IMR-90 (cell line): ENCODE results near the gene USP32. TPM values are rescaled to one million over a fixed set of nuclear protein-coding genes. Genes with fewer than 3 reads are reported as not detected.

Experiments used
- ATAC-seq: fragments of 200-7000 bp; cut with Tn5 transposase; 2 replicates; pipeline ENCODE4 v1.9.1; 2020; ENCODE audit warnings: low read depth, mild to moderate bottlenecking, moderate library complexity
- BruUV-seq: library from RNA; stranded (reverse); fragments of 400-500 nt; replicated peaks from 2 replicates; lab custom pipeline; 2021; lab: Mats Ljungman, UMichigan
- CTCF ChIA-PET: fragments of 300-600 bp; formaldehyde crosslinking; extraction: SDS; loops from one replicate; lab custom pipeline; 2021; ENCODE audit warnings: antibody characterized with exemption; lab: Yijun Ruan, JAX
- POLR2A ChIA-PET: fragments of 300-600 bp; sonication (Branson Sonifier 250); formaldehyde crosslinking; loops from one replicate; lab custom pipeline; 2022; ENCODE audit warnings: antibody characterized with exemption; ENCODE audit not compliant: unreplicated experiment; lab: Charles Lee
- DNase-seq: peaks from one replicate; pipeline ENCODE4 v3.0.0; 2013
- H2AFZ ChIP-seq: replicated peaks from 2 replicates; pipeline ENCODE3; 2013; ENCODE audit warnings: low read length, mild to moderate bottlenecking; ENCODE audit not compliant: poor library complexity
- H2AK5ac ChIP-seq: 2 replicates; pipeline ENCODE4 v1.6.1; 2013; ENCODE audit warnings: low read depth, low read length, inconsistent platforms
- H2AK9ac ChIP-seq: replicated peaks from 2 replicates; pipeline ENCODE3; 2013; ENCODE audit warnings: mild to moderate bottlenecking, low read depth, low read length, moderate library complexity; ENCODE audit not compliant: poor library complexity
- H2BK120ac ChIP-seq: 2 replicates; pipeline ENCODE4 v1.6.1; 2013; ENCODE audit warnings: low read depth, low read length, inconsistent platforms
- H2BK15ac ChIP-seq: 3 replicates; pipeline ENCODE4 v1.6.1; 2013; ENCODE audit warnings: low read depth, low read length, inconsistent platforms
- H2BK20ac ChIP-seq: 2 replicates; pipeline ENCODE4 v1.6.1; 2013; ENCODE audit warnings: low read depth, mild to moderate bottlenecking, inconsistent platforms, low read length, moderate library complexity
- H2BK5ac ChIP-seq: 2 replicates; pipeline ENCODE4 v1.6.1; 2013; ENCODE audit warnings: mild to moderate bottlenecking, low read depth, low read length, inconsistent platforms; ENCODE audit not compliant: poor library complexity, severe bottlenecking
- H3K14ac ChIP-seq: replicated peaks from 2 replicates; pipeline ENCODE4 v1.6.1; 2013; ENCODE audit warnings: low read depth, low read length, inconsistent platforms
- H3K18ac ChIP-seq: 2 replicates; pipeline ENCODE4 v1.6.1; 2013; ENCODE audit warnings: low read depth, low read length, control low read depth
- H3K23ac ChIP-seq: 2 replicates; pipeline ENCODE4 v1.6.1; 2013; ENCODE audit warnings: low read depth, low read length, inconsistent platforms
- H3K27ac ChIP-seq: 2 replicates; pipeline ENCODE4 v1.5.1; 2013; ENCODE audit warnings: mild to moderate bottlenecking, control low read depth, low read length; ENCODE audit not compliant: insufficient read depth
- H3K27me3 ChIP-seq: 2 replicates; pipeline ENCODE4 v1.6.1; 2013; ENCODE audit warnings: low read length; ENCODE audit not compliant: control insufficient read depth, insufficient read depth
- H3K36me3 ChIP-seq: 2 replicates; pipeline ENCODE4 v1.6.1; 2013; ENCODE audit warnings: low read length, mixed read lengths; ENCODE audit not compliant: control insufficient read depth, insufficient read depth
- H3K4ac ChIP-seq: 2 replicates; pipeline ENCODE4 v1.6.1; 2013; ENCODE audit warnings: low read depth, low read length, inconsistent platforms
- H3K4me1 ChIP-seq: 2 replicates; pipeline ENCODE4 v1.6.1; 2013; ENCODE audit warnings: low read length, mixed read lengths; ENCODE audit not compliant: control insufficient read depth, insufficient read depth
- H3K4me2 ChIP-seq: 2 replicates; pipeline ENCODE4 v1.6.1; 2013; ENCODE audit warnings: low read depth, mild to moderate bottlenecking, control low read depth, low read length, moderate library complexity
- H3K4me3 ChIP-seq: 2 replicates; pipeline ENCODE4 v1.5.1; 2013; ENCODE audit warnings: low read depth, mild to moderate bottlenecking, control low read depth, low read length, moderate library complexity; ENCODE audit not compliant: insufficient read depth
- H3K56ac ChIP-seq: 2 replicates; pipeline ENCODE4 v1.6.1; 2013; ENCODE audit warnings: low read length, inconsistent platforms; ENCODE audit not compliant: insufficient read depth; ENCODE audit errors: extremely low read depth
- H3K79me1 ChIP-seq, 2 experiments: 2 replicates each; pipeline ENCODE4 v1.6.1; 2013; ENCODE audit warnings: low read length in 2 of 2, inconsistent platforms in 1 of 2, low read depth in 1 of 2
- H3K9ac ChIP-seq: 2 replicates; pipeline ENCODE4 v1.6.1; 2013; ENCODE audit warnings: low read depth, low read length, control low read depth
- H3K9me1 ChIP-seq: 2 replicates; pipeline ENCODE4 v1.6.1; 2013; ENCODE audit warnings: low read length, inconsistent platforms; ENCODE audit not compliant: insufficient read depth
- H3K9me3 ChIP-seq: 2 replicates; pipeline ENCODE4 v1.6.1; 2013; ENCODE audit warnings: low read length; ENCODE audit not compliant: control insufficient read depth, insufficient read depth
- H4K20me1 ChIP-seq: 2 replicates; pipeline ENCODE4 v1.6.1; 2013; ENCODE audit warnings: low read length, inconsistent platforms; ENCODE audit not compliant: insufficient read depth
- H4K5ac ChIP-seq: 2 replicates; pipeline ENCODE4 v1.6.1; 2013; ENCODE audit warnings: mild to moderate bottlenecking, low read depth, low read length, control low read depth
- H4K8ac ChIP-seq, 2 experiments: 2 replicates each; pipeline ENCODE4 v1.6.1; 2013; ENCODE audit warnings: low read depth in 2 of 2, low read length in 2 of 2, control low read depth in 1 of 2, inconsistent platforms in 1 of 2
- H4K91ac ChIP-seq: 2 replicates; pipeline ENCODE4 v1.6.1; 2013; ENCODE audit warnings: low read depth, low read length, inconsistent platforms; ENCODE audit not compliant: insufficient read depth
- CEBPB ChIP-seq: IDR thresholded peaks from 2 replicates; pipeline ENCODE4 v1.6.1; 2012; ENCODE audit warnings: low read depth, low read length, improper control_type of control experiment
- MAZ ChIP-seq: IDR thresholded peaks from 2 replicates; pipeline ENCODE4 v1.6.1; 2012; ENCODE audit warnings: low read depth, mild to moderate bottlenecking, low read length, improper control_type of control experiment, moderate library complexity, borderline replicate concordance
- RAD21 ChIP-seq: IDR thresholded peaks from 2 replicates; pipeline ENCODE4 v1.6.1; 2012; ENCODE audit warnings: low read length, improper control_type of control experiment
- WGBS, 2 experiments: methylation state at CpG; one replicate each; pipeline versions ENCODE4 v1.1.5 to v1.1.7; 2013; ENCODE audit warnings: missing lambda C conversion rate in 2 of 2; ENCODE audit not compliant: insufficient read length in 1 of 2; ENCODE audit errors: extremely low coverage in 2 of 2; 5-methylcytosine and 5-hydroxymethylcytosine counted together
- dilution Hi-C: fragments of 300-500 bp; cut with HindIII; formaldehyde crosslinking; loops from one replicate; pipeline ENCODE4 v1.14.3; 2018; ENCODE audit warnings: low sequenced_read_pairs; ENCODE audit not compliant: unreplicated experiment
- in situ Hi-C: fragments of 300-500 bp; cut with MboI; formaldehyde crosslinking; loops from 3 replicates; pipeline ENCODE4 v1.14.3; 2019; ENCODE audit warnings: low sequenced_read_pairs, inconsistent platforms, mixed read lengths
- intact Hi-C: fragments of 100-400 bp; cut with micrococcal nuclease; formaldehyde crosslinking; loops from 2 replicates; pipeline ENCODE4 v1.10.0; 2022
- polyA plus RNA-seq, 3 experiments: library from polyadenylated mRNA; depleted of rRNA; stranded (reverse); fragments of >200 nt; gene quantifications; 2 replicates each; pipeline ENCODE4 v1.2.3, GENCODE V29; 2012; ENCODE audit warnings: low replicate concordance in 1 of 3
- total RNA-seq: library from RNA; depleted of rRNA; stranded (reverse); fragments of >200 nt; gene quantifications from 2 replicates; pipeline ENCODE4 v1.2.3, GENCODE V29; 2012

USP32 gene
- total and polyA plus RNA-seq, 2 of the 4 experiments (the other 2 are of a cell fraction): 16.8 to 46.8 TPM

DNA sequence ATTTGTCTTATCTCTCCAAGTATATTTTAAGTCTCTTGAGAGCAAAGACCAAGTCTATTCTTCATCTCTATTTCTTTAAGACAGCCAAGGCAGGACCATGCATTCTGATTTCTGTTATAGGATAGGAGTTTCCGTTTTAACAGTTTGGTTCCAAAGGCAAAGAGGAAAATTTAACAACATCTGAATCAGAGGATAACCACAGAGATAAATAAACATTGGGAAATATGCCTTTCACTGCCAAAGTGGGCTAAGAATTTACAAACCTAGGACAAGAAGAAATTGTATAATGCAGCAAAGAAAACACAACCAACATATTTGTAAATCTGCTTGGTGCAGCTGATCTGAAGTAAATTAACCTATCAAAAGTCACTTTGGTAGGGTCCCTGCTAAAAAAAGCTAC, 37.7 kb downstream of the USP32 start:
- H3K23ac ChIP-seq: no peak overlapping the region
- H2BK5ac ChIP-seq: no peak overlapping the region
- no peaks in the 10 kb centered on the region for H3K36me3 ChIP-seq
- H3K18ac ChIP-seq: no peak overlapping the region
- H3K27ac ChIP-seq: peak overlapping the region; percentile 69; the same call in 1 of the 2 replicates
- dilution Hi-C loops: no loop called here
- H3K79me1 ChIP-seq: peaks cover 41 to 80% of the 10 kb centered on the region in 2 experiments
- no peak overlapping the region for H2BK20ac ChIP-seq
- ATAC-seq (peak; percentile 78), DNase-seq (peak; percentile 85)
- no peak overlapping the region for H4K5ac ChIP-seq
- H3K14ac ChIP-seq: no peak overlapping the region
- no peak overlapping the region for H2BK15ac ChIP-seq
- H3K9me1 ChIP-seq: peaks cover 3% of the 10 kb centered on the region; the same call in 1 of the 2 replicates
- H3K9me3 ChIP-seq: peaks cover 3% of the 10 kb centered on the region; the same call in 1 of the 2 replicates
- H3K56ac ChIP-seq: no peak overlapping the region
- no peak overlapping the region for H2BK120ac ChIP-seq
- no peak overlapping the region for H3K4ac ChIP-seq
- peaks cover 71% of the 10 kb centered on the region for H4K20me1 ChIP-seq
- no peak overlapping the region for H2AK5ac ChIP-seq
- no peak overlapping the region for H3K4me3 ChIP-seq
- no peak overlapping the region for H4K8ac ChIP-seq
- no peak overlapping the region for H2AK9ac ChIP-seq
- POLR2A ChIA-PET: no interaction called here
- intact Hi-C loops: loop anchor here (5.0 kb wide), 1 partner anchor 37 kb away; no protein-coding TSS in a partner anchor
- CTCF ChIA-PET: no interaction called here
- H3K4me1 ChIP-seq: peaks cover 13% of the 10 kb centered on the region
- TF ChIP-seq CEBPB (peak; percentile 84), MAZ (no peak), RAD21 (peak; percentile 12; the same call in 1 of the 2 replicates)
- H3K4me2 ChIP-seq: peak overlapping the region; percentile 44
- no peaks in the 10 kb centered on the region for H3K27me3 ChIP-seq
- no TSS peak for BruUV-seq
- 0 out of 2 replicates have a peak overlapping the region, but pooled peaks have one; percentile 15 for H3K9ac ChIP-seq
- H2AFZ ChIP-seq: no peak overlapping the region
- H4K91ac ChIP-seq: no peak overlapping the region
- in situ Hi-C loops: no loop called here
- no CpG with 5 or more reads among the region's 1 CpG for WGBS, 2 experiments
